ENCODE data around the gene ROBO2.

Gene ROBO2

DNA sequence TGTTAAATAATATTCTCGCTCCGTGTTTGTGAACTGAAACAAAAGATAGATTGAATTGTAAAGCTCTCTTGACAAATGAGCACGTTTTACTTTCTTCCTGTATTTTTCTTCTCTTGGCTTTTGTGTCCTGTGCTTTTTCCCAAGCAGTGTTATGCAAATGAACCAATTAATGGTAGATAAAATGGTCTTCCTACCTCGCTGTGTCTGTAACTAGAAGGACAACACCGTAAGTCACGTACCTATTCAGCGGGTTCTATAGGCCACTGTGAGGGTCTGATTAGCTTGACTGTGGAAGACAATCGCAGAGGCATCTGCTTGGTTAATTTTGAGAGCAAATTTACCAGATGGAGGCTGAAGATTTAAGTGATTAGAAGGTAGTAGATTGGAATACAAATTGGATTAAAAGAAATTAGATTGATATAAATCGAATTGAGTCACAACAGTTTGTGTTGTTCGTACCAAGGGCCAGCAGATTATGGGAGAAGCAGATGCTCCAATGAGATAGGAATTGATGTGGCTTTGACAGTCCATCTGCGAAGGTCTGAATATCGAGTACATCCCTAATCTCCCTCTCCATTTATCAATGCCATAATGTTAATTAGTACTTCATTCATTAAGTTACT, 40.2 kb downstream of the ROBO2 start:
- no peak for DNase-seq (ENCODE audit: low read depth)
- H3K4me3 ChIP-seq (ENCODE audit: low read depth, low read length), result no peak overlapping the region
- TF ChIP-seq, protein P1, sequence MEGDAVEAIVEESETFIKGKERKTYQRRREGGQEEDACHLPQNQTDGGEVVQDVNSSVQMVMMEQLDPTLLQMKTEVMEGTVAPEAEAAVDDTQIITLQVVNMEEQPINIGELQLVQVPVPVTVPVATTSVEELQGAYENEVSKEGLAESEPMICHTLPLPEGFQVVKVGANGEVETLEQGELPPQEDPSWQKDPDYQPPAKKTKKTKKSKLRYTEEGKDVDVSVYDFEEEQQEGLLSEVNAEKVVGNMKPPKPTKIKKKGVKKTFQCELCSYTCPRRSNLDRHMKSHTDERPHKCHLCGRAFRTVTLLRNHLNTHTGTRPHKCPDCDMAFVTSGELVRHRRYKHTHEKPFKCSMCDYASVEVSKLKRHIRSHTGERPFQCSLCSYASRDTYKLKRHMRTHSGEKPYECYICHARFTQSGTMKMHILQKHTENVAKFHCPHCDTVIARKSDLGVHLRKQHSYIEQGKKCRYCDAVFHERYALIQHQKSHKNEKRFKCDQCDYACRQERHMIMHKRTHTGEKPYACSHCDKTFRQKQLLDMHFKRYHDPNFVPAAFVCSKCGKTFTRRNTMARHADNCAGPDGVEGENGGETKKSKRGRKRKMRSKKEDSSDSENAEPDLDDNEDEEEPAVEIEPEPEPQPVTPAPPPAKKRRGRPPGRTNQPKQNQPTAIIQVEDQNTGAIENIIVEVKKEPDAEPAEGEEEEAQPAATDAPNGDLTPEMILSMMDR (conservative IDR thresholded peaks at IDR 0.05; ENCODE audit: low read depth, low read length), result no peak

DNA sequence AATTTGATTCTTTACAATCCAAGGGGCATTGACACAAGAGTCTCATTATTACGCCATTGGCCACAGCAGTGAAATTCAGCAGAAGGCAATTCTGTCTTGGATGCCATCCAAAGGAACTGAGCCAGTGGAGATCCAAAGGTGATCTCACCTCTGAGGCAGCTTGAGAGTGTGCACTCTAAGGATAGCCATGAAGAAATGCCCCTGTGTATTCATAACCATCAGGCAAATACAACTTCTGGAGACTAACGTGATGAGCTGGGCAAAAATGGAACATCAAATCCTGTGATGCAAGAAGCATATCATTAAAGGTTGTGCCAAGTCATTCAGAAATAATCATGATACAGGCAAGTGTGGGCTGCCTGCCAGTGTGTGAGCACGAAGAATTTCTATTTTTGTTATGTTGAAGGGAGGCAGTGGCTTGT, 41.4 kb downstream of the ROBO2 start:
- TF ChIP-seq, protein P1 (conservative IDR thresholded peaks at IDR 0.05; ENCODE audit: low read depth, low read length), result no peak
- H3K4me3 ChIP-seq (ENCODE audit: low read depth, low read length), result no peak overlapping the region
- DNase-seq (ENCODE audit: low read depth), result peak; percentile 82

DNA sequence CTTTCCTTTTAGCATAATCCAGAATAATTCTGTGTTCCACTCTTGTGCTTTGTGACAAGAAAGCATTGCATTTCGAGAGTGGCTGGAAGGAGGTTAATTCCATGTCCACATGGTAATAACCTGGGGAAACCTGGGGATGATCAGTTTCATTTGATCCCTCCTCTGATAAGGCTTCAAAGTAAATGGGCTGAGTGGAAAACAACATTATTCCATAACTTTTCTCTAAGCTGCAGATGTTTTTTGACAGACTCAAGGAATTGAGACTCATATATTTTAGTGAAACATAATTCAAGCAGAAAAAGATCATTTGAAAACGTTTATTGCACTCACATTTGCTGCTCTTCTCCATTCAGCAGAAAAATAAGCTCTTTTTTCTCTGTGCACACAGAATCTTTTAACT, 44.6 kb downstream of the ROBO2 start:
- no peak overlapping the region for H3K4me3 ChIP-seq (ENCODE audit: low read depth, low read length)
- no peak for DNase-seq (ENCODE audit: low read depth)
- TF ChIP-seq, protein P1 (conservative IDR thresholded peaks at IDR 0.05; ENCODE audit: low read depth, low read length), result no peak

DNA sequence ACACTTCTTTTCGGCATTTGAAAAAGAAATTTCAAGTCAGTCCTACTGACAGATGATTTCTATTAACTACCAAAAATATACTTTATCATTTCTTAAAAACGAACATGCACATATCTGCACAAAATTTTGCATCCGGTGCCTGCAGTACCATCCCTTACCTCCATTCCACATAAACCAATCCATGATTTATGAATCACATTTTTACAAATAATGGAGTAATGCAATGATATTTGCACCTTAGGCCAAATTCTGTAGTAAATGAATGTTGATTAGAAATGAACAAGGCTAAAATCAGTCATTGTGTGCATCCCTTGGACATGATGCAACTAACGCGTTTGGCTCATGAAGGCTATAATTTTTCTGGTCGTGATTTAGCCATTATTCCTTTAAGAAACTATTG, 46.5 kb downstream of the ROBO2 start:
- H3K4me3 ChIP-seq (ENCODE audit: low read depth, low read length), result no peak overlapping the region
- no peak for DNase-seq (ENCODE audit: low read depth)
- TF ChIP-seq, protein P1 (conservative IDR thresholded peaks at IDR 0.05; ENCODE audit: low read depth, low read length), result no peak

DNA sequence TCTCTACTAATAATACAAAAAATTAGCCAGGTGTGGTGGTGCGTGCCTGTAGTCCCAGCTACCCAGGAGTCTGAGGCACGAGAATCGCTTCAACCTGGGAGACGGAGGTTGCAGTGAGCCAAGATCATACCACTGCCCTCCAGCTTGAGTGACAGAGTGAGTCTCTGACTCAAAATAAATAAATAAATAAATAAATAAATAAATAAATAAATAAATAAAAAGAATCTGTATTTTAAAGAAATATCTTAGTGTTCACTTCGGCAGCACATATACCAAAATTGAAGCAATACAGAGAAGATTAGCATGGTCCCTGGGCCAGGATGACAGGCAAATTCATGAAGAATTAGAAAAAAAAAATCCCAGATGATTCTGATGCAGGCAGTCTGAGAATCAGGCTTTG, 51.9 kb downstream of the ROBO2 start:
- DNase-seq (ENCODE audit: low read depth), result no peak
- TF ChIP-seq, protein P1 (conservative IDR thresholded peaks at IDR 0.05; ENCODE audit: low read depth, low read length), result no peak

DNA sequence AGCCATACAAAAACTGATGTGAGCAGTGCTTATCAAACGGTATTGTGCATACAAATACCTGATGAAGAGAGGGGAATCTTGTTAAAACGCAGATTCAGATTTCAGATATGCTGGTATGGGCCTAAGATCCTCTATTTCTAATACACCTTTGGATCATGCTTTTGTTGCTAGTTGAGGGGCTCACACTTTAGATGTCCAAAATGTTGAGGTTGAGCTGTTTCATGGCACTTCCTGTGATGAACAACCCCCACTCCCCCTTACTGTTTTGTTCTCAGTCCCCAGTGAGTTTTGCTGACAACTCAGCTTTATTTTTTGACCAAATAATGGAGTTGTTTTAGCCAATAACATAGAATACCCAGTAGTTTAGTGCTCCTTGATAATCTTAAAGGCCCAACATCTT, 53.2 kb downstream of the ROBO2 start:
- TF ChIP-seq, protein P1 (conservative IDR thresholded peaks at IDR 0.05; ENCODE audit: low read depth, low read length), result no peak
- DNase-seq (ENCODE audit: low read depth), result no peak

More for the DNA sequence above, 51.9 kb downstream of the ROBO2 start:
- H3K4me3 ChIP-seq (ENCODE audit: low read depth, low read length), result no peak overlapping the region

DNA sequence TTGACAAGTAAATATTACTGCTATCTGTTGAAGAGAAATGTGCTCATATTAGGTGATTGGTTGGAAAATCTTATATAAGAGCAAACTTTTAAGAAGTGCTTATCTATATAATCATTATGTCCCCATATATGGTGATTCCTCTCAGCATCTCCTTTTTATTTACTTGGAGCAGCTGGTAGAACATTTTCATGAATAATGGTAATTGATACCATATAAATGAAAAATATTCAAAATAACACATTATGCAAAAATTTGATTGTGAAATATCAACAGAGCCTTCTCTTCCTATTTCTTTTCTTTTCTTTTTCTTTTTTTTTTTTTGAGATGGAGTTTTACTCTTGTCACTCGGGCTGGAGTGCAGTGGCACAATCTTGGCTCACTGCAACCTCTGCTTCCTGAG, 56.2 kb downstream of the ROBO2 start:
- no peak for DNase-seq (ENCODE audit: low read depth)
- TF ChIP-seq, protein P1 (conservative IDR thresholded peaks at IDR 0.05; ENCODE audit: low read depth, low read length), result no peak
- no peak overlapping the region for H3K4me3 ChIP-seq (ENCODE audit: low read depth, low read length)

More for the DNA sequence above, 53.2 kb downstream of the ROBO2 start:
- H3K4me3 ChIP-seq (ENCODE audit: low read depth, low read length), result no peak overlapping the region

Measured in choroid plexus epithelial cell (primary cell).